Bronchial epithelial cell (primary cell): Measurements from ENCODE around the gene BRS3. TPM values are rescaled to one million over a fixed set of nuclear protein-coding genes. Genes with fewer than 3 reads are reported as not detected.

ENCODE experiments used
- DNase-seq: peaks from one replicate; pipeline ENCODE4 v3.0.0-alpha.2; 2010; ENCODE audit warnings: low read depth
- FAIRE-seq: peaks from 2 replicates; lab custom pipeline; 2011; peaks lifted over from hg19 to GRCh38; lab: Jason Lieb, UNC
- H3K27me3 ChIP-seq: 2 replicates; pipeline ENCODE4 v1.5.1; 2011; ENCODE audit warnings: low read length; ENCODE audit not compliant: control insufficient read depth, insufficient read depth
- H3K36me3 ChIP-seq: 2 replicates; pipeline ENCODE4 v1.5.1; 2011; ENCODE audit warnings: low read length; ENCODE audit not compliant: control insufficient read depth, insufficient read depth
- H3K4me3 ChIP-seq: 2 replicates; pipeline ENCODE4 v1.5.1; 2011; ENCODE audit warnings: mild to moderate bottlenecking, low read depth, low read length, control low read depth
- total RNA-seq: library from RNA; depleted of rRNA; stranded (reverse); fragments of >200 nt; gene quantifications from 2 replicates; pipeline ENCODE4 v1.2.1, GENCODE V29; 2014
- TF ChIP-seq, protein P1 (sequence below): IDR thresholded peaks from 2 replicates; pipeline ENCODE4 v1.5.1; 2011; ENCODE audit warnings: mild to moderate bottlenecking, moderate library complexity, low read length, control low read depth, inconsistent platforms; ENCODE audit not compliant: insufficient read depth, severe bottlenecking

Gene BRS3
- total RNA-seq, 1 donor from 2014 or later = not detected

DNA sequence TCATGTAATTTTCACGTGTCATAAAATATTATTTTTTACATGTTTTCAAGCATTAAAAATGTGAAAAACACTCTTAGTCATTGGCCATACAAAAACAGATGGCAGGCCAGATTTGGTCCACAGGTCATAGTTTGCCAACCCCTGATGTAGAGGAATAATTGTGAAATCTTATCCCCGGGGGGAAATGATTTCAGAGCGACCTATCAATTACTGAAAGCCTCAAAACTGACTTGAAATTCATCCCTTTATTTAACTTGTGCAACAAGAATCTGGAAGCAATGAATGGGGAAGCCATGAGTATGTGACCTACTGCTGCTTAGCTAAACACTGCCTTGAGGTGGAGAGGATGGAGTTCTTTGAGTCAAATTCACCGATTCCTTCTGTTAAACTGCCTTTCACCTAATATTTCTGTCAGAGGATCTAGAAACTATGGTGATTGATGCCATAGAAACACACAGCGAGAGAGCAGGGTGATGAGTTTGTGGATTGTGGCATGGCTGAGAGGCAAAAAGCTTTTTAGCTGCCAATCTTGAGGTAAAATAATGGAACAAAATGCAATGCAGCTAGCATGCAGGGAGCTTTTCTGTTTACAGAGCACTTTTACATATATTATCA lies 30.3 kb upstream of the BRS3 start:
- Histone ChIP-seq H3K27me3 (no peaks in the 10 kb centered on the region), H3K4me3 (no peak overlapping the region), H3K36me3 (no peaks in the 10 kb centered on the region)
- TF ChIP-seq, protein P1, sequence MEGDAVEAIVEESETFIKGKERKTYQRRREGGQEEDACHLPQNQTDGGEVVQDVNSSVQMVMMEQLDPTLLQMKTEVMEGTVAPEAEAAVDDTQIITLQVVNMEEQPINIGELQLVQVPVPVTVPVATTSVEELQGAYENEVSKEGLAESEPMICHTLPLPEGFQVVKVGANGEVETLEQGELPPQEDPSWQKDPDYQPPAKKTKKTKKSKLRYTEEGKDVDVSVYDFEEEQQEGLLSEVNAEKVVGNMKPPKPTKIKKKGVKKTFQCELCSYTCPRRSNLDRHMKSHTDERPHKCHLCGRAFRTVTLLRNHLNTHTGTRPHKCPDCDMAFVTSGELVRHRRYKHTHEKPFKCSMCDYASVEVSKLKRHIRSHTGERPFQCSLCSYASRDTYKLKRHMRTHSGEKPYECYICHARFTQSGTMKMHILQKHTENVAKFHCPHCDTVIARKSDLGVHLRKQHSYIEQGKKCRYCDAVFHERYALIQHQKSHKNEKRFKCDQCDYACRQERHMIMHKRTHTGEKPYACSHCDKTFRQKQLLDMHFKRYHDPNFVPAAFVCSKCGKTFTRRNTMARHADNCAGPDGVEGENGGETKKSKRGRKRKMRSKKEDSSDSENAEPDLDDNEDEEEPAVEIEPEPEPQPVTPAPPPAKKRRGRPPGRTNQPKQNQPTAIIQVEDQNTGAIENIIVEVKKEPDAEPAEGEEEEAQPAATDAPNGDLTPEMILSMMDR = no peak
- DNase-seq (no peak), FAIRE-seq (no peak)

DNA sequence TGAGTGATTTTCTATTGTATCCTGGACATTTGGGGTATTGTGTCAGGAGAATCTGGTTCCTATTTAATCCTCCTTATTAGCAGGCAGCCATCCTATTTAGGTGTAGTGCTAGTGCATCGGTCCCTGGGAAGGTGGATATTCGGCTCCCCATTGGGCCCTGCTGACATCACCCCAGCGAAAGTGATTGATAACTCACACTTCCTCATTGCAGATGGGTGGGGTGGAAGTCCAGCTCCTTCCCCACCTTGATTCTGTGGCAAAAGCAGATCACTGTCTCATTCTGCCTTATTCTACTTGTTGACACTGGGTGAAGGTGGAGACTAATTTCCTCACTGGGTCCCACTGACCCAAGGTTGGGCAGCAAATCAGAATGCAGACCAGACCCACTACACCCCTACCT lies 23.2 kb upstream of the BRS3 start:
- no peak for FAIRE-seq
- H3K27me3 ChIP-seq = no peaks in the 10 kb centered on the region
- TF ChIP-seq, protein P1 = no peak
- no peak overlapping the region for H3K4me3 ChIP-seq
- no peak for DNase-seq
- no peaks in the 10 kb centered on the region for H3K36me3 ChIP-seq

DNA sequence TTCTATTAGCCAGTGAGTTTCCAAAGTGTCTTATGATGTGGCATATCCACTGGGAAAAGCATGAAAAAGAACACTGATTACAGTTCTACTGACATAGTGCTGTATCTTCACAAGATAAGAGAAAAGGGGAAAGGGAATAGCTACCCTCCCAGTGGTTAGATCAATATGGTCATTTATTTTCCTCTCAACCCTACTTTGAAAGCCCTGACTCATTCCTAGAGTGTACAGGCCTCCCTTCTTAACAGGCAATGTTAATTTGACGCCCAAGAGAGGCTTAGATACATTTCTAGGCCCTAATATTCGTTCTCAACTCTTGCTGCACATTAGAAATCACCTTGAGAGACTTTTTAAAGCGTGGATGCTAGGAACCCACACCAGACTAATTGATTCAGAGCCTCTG lies 20.4 kb upstream of the BRS3 start:
- DNase-seq (no peak), FAIRE-seq (no peak)
- Histone ChIP-seq H3K4me3 (no peak overlapping the region), H3K36me3 (no peaks in the 10 kb centered on the region), H3K27me3 (no peaks in the 10 kb centered on the region)
- TF ChIP-seq, protein P1 = no peak

DNA sequence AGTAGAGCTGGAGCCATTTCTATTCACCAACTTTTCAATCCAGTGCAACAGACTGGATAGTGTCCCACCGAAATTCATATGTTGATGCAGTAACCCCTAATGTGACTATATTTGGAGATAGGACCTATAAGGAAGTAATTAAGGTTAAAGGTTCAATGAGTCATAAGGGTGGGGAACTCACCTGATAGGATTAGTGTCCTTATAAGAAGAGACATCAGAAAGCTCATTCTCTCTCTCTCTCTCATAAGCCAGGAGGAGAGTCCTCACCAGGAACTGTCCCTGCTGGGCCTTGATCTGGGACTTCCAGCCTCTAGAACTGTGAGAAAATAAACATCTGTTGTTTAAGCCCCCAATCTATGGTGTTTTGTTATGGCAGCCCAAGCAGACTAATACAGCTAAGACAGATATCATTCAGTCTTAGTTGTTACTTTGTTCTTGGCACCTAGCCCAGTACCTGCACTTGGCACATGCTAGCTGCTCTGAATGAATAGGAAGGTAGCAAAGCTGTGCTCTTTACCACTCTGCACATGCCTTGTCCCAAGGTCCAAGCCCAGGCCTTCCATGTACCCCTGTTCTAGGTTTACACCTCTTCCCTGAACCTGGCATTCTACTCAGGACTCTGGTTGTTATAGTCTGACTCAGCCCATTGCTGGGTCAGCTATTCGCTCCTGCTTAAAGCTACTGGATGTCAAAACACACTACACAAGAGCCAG lies 19.2 kb upstream of the BRS3 start:
- TF ChIP-seq, protein P1 = no peak
- no peaks in the 10 kb centered on the region for H3K36me3 ChIP-seq
- DNase-seq = no peak
- no peaks in the 10 kb centered on the region for H3K27me3 ChIP-seq
- H3K4me3 ChIP-seq = no peak overlapping the region
- no peak for FAIRE-seq

DNA sequence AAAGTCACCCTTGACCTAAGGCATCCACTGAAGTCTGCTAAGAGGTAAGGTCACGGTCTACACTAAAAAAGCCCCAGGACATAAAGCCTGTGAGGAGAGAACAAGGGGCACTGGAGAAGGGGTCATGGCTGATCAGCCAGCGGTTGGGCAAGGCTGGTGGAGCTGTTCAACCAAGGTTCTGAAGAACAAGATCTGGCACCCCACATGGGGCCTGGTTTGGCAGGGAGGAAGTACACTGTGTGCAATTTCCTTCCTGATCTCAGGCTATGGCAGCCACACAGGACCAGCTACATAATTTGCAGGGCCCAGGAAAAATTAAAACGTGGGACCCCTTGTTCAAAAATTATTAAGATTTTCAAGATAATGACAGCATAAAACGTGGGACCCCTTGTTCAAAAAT lies 14.1 kb upstream of the BRS3 start:
- no peaks in the 10 kb centered on the region for H3K36me3 ChIP-seq
- TF ChIP-seq, protein P1 = no peak
- no peaks in the 10 kb centered on the region for H3K27me3 ChIP-seq
- FAIRE-seq (no peak), DNase-seq (no peak)
- H3K4me3 ChIP-seq = no peak overlapping the region

DNA sequence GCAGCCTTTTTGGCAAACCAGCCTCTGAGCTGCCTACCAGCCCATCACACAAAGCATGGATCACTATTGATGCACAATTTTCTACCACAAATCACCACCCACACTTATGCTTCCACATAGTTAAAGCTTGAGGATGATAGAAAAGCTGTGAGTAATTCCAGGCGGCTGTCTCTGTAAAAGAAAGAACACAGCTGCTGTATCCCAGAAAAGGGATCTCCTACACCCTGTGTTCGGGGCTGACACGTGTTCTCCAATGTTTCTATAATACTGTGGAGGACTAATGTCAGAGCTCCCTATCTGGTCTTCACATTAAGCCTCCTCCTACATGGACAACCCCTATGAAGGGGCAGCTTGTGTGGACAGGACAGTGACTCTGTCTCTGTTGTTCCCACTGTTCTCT lies 12.5 kb upstream of the BRS3 start:
- no peak overlapping the region for H3K4me3 ChIP-seq
- no peaks in the 10 kb centered on the region for H3K36me3 ChIP-seq
- FAIRE-seq (no peak), DNase-seq (no peak)
- TF ChIP-seq, protein P1 = no peak
- H3K27me3 ChIP-seq = peaks cover 2% of the 10 kb centered on the region
